ENCODE results near the gene ZNF789.

ZNF789 gene

DNA sequence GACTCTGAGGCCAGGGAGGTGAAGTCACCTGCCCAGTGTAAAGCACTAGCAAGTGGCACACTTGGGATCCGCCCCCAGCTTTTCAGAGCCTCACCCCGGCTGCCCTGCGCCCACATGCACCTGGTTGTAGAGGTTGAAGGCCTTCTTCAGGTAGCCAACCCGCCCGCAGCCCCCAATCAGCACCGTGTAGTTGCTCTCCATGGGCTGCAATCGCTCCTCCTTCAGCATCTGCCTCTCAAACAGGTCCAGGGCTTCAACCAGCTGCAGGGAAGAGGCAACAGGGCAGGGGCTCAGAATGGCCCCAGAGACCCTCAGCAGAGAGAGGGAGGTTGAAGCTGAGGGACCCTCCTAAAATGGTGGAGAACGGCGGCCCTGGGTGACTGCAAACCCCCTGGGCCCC, 39.5 kb upstream of the ZNF789 start:
- no peaks in the 10 kb centered on the region for H3K36me3 ChIP-seq (ENCODE audit: control insufficient read depth, insufficient read depth, low read length)
- TF ChIP-seq, protein P1, sequence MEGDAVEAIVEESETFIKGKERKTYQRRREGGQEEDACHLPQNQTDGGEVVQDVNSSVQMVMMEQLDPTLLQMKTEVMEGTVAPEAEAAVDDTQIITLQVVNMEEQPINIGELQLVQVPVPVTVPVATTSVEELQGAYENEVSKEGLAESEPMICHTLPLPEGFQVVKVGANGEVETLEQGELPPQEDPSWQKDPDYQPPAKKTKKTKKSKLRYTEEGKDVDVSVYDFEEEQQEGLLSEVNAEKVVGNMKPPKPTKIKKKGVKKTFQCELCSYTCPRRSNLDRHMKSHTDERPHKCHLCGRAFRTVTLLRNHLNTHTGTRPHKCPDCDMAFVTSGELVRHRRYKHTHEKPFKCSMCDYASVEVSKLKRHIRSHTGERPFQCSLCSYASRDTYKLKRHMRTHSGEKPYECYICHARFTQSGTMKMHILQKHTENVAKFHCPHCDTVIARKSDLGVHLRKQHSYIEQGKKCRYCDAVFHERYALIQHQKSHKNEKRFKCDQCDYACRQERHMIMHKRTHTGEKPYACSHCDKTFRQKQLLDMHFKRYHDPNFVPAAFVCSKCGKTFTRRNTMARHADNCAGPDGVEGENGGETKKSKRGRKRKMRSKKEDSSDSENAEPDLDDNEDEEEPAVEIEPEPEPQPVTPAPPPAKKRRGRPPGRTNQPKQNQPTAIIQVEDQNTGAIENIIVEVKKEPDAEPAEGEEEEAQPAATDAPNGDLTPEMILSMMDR (IDR thresholded peaks at IDR 0.05), result no peak
- no peaks in the 10 kb centered on the region for H3K27me3 ChIP-seq (ENCODE audit: control insufficient read depth, insufficient read depth, low read length)
- H3K4me2 ChIP-seq (ENCODE audit: low read length), result no peak overlapping the region
- H3K4me3 ChIP-seq (ENCODE audit: low read depth, low read length), result no peak overlapping the region
- H2AFZ ChIP-seq, result no peak overlapping the region
- no peaks in the 10 kb centered on the region for H3K4me1 ChIP-seq
- no peaks in the 10 kb centered on the region for H3K9me3 ChIP-seq (ENCODE audit: control insufficient read depth, low read length)
- H3K9ac ChIP-seq, result no peak overlapping the region
- no peak overlapping the region for H3K27ac ChIP-seq
- H3K79me2 ChIP-seq, result no peaks in the 10 kb centered on the region

DNA sequence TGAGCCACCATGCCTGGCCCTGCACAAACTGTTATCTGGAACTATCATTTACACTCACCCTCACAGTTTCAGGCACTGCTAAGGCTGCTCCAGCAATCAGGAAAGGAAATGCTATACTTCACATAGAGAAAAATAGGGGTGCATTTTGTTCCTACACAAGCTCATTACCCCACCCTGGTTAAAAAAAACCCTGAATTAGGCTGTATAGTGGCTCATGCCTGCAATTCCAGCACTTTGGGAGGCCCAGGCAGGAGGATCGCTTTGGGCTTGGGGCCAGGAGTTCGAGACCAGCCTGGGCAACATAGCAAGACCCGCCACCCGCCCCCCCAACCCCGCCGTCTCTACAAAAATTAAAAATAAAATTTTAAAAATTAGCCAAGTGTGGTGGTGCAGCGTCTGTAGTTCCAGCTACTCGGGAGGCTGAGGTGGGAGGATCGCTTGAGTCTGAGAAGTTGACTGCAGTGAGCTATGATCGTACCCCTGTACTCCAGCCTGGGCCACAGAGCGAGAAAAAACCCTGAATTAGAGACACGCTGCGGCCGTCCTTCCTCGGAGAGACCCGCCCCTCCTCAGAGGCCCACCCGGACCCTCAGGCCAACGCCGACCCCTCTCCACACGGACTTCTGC, 34.6 kb upstream of the ZNF789 start:
- no peaks in the 10 kb centered on the region for H3K9me3 ChIP-seq (ENCODE audit: control insufficient read depth, low read length)
- H3K27ac ChIP-seq, result peak overlapping the region; percentile 58
- H3K4me1 ChIP-seq, result peaks cover 5% of the 10 kb centered on the region
- H3K36me3 ChIP-seq (ENCODE audit: control insufficient read depth, insufficient read depth, low read length), result no peaks in the 10 kb centered on the region
- H3K27me3 ChIP-seq (ENCODE audit: control insufficient read depth, insufficient read depth, low read length), result no peaks in the 10 kb centered on the region
- peak overlapping the region; percentile 90 for H3K4me2 ChIP-seq (ENCODE audit: low read length)
- H2AFZ ChIP-seq, result peak overlapping the region; percentile 91
- H3K4me3 ChIP-seq (ENCODE audit: low read depth, low read length), result peak overlapping the region; percentile 91
- peaks cover 11% of the 10 kb centered on the region for H3K79me2 ChIP-seq
- TF ChIP-seq, protein P1 (IDR thresholded peaks at IDR 0.05), result no peak
- no peak overlapping the region for H3K9ac ChIP-seq

DNA sequence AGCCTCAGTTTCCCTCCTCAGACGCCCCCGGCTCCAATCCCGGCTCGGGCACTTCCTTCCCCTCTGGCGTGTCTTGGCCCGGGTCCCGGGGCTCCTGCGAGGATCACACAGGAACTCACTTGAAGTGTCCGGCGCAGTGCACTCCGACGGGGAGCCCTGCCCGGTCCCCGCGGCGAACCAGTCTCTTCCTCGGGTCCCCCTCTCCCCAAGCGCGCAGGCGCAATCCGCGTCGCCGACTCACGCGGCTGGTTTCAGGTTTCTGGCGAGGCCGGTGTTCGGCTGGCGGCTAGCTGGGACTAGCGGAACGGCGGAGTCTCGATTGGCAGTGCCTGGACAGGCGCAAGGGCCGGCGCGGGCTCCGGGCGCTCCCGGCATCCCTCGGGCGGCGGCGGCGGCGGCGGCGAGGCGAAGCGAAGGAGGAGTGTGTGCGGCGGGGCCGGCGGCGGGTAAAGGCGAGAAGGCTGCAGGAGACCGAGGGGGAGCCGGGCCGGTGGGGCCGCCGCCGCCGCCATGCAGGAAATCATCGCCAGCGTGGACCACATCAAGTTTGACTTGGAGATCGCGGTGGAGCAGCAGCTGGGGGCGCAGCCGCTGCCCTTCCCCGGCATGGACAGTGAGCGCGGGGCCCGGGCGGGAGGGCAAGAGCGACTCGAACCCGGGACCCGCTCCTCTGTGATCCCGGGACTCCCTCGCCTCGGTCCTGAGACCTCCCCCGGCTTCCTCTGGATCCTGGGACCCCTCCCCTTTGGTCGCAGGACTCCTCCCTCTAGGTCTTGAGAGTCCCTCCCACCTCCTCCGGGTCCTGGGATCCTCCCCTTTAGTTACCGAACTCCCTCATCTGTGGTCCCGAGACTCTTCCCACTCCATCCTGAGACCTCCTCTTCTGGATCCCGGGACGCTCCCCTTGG, 33.9 kb upstream of the ZNF789 start, which contains the start of the genes CPSF4 and PTCD1:
CPSF4 (plus strand) TSS at position 371 of the 908 bp plus-strand sequence; CDS start at position 511, 140 bp downstream.
PTCD1 (minus strand) TSS at position 226 of the 908 bp plus-strand sequence. CDS start 3,556 bp downstream, outside the sequence.
- Histone ChIP-seq H3K79me2 (peaks cover 18% of the 10 kb centered on the region), H3K27me3 (ENCODE audit: control insufficient read depth, insufficient read depth, low read length) (no peaks in the 10 kb centered on the region), H3K9ac (peak within 1 kb of the TSS; percentile 65), H3K4me2 (ENCODE audit: low read length) (peak within 1 kb of the TSS; percentile 90), H3K36me3 (ENCODE audit: control insufficient read depth, insufficient read depth, low read length) (no peaks in the 10 kb centered on the region), H3K4me3 (ENCODE audit: low read depth, low read length) (peak within 1 kb of the TSS; percentile 91), H2AFZ (peak within 1 kb of the TSS; percentile 91), H3K27ac (peak within 1 kb of the TSS; percentile 58), H3K4me1 (peaks cover 5% of the 10 kb centered on the region), H3K9me3 (ENCODE audit: control insufficient read depth, low read length) (no peaks in the 10 kb centered on the region)
- TF ChIP-seq, protein P1 (IDR thresholded peaks at IDR 0.05), result no peak

DNA sequence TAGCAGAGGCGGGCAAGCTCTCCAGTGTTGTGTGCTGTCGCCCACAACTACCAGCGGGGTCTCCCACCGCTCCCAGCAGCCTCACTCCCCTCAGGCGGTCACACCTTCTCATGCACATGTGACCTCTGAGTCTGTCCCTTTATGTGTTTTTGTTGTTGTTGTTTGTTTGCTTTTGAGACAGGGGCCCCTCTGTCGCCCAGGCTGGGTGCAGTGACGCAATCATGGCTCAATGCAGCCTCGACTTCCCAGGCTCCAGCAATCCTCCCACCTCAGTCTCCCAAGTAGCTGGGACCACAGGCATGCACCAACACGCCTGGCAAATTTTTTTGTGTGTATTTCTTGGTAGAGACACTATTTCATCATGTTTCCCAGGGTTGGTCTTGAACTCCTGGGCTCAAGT, 32.5 kb upstream of the ZNF789 start:
- no peak overlapping the region for H2AFZ ChIP-seq
- H3K4me2 ChIP-seq (ENCODE audit: low read length), result no peak overlapping the region
- H3K27ac ChIP-seq, result no peak overlapping the region
- peaks cover 25% of the 10 kb centered on the region for H3K79me2 ChIP-seq
- H3K4me1 ChIP-seq, result peaks cover 5% of the 10 kb centered on the region
- TF ChIP-seq, protein P1 (IDR thresholded peaks at IDR 0.05), result no peak
- no peaks in the 10 kb centered on the region for H3K9me3 ChIP-seq (ENCODE audit: control insufficient read depth, low read length)
- no peaks in the 10 kb centered on the region for H3K36me3 ChIP-seq (ENCODE audit: control insufficient read depth, insufficient read depth, low read length)
- H3K27me3 ChIP-seq (ENCODE audit: control insufficient read depth, insufficient read depth, low read length), result no peaks in the 10 kb centered on the region
- H3K9ac ChIP-seq, result no peak overlapping the region
- no peak overlapping the region for H3K4me3 ChIP-seq (ENCODE audit: low read depth, low read length)

Data from parathyroid adenoma (tissue), 2 donors.